Sigmoid colon (tissue), 7 donors: ENCODE results near the gene MARS1. TPM values are rescaled to one million over a fixed set of nuclear protein-coding genes. Genes with fewer than 3 reads are reported as not detected.

Experiments used
- DNase-seq: peaks from one replicate; pipeline ENCODE4 v3.0.0-alpha.2; 2019
- H3K27ac ChIP-seq, 4 donors: fragments of 200-600 bp; sonication (generic); one replicate each; pipeline ENCODE4 v1.5.1; 2016 to 2019; ENCODE audit warnings: mild to moderate bottlenecking in 1 of 4
- H3K27me3 ChIP-seq, 3 donors: fragments of 200-600 bp; sonication (generic); one replicate each; pipeline ENCODE4 v1.5.1; 2019; ENCODE audit warnings: mild to moderate bottlenecking in 1 of 3
- H3K36me3 ChIP-seq, 4 donors: fragments of 200-600 bp; sonication (generic); one replicate each; pipeline ENCODE4 v1.5.1; 2016 to 2019
- H3K4me1 ChIP-seq, 4 donors: fragments of 200-600 bp; sonication (generic); one replicate each; pipeline ENCODE4 v1.5.1; 2017 to 2019
- H3K4me3 ChIP-seq, 4 donors: fragments of 200-600 bp; sonication (generic); one replicate each; pipeline ENCODE4 v1.5.1; 2017 to 2019; ENCODE audit warnings: mild to moderate bottlenecking in 2 of 4, moderate library complexity in 1 of 4
- H3K9me3 ChIP-seq, 4 donors: fragments of 200-600 bp in 3 of 4; sonication (generic) in 3 of 4; one replicate each; pipeline versions ENCODE4 v1.5.1 to v1.6.1; 2013 to 2019
- EP300 ChIP-seq, 4 donors: sonication (generic); formaldehyde crosslinking; IDR thresholded peaks; one replicate each; pipeline ENCODE4 v1.6.1; 2017; ENCODE audit warnings: antibody characterized with exemption in 4 of 4
- POLR2A ChIP-seq, 2 donors: fragments of 450-650 bp; IDR thresholded peaks; one replicate each; pipeline ENCODE4 v1.6.1; 2016; ENCODE audit warnings: antibody characterized with exemption in 2 of 2, mild to moderate bottlenecking in 2 of 2, moderate library complexity in 2 of 2
- POLR2AphosphoS5 ChIP-seq, 4 donors: sonication (generic); formaldehyde crosslinking; IDR thresholded peaks; one replicate each; pipeline ENCODE4 v1.6.1; 2017; ENCODE audit warnings: antibody characterized with exemption in 4 of 4
- WGBS, 2 donors: extraction: QIAGEN DNeasy Blood & Tissue Kit; methylation state at CpG; one replicate each; pipeline ENCODE4 v1.1.7; 2013; 5-methylcytosine and 5-hydroxymethylcytosine counted together
- intact Hi-C: fragments of 100-400 bp; cut with DNase I; formaldehyde crosslinking; loops from one replicate; pipeline ENCODE4 v1.15.1; 2023
- polyA plus RNA-seq, 3 donors: library from polyadenylated mRNA; stranded (reverse); fragments of 200-250 nt; gene quantifications; one replicate each; pipeline ENCODE4 v1.2.3, GENCODE V29; 2013
- total RNA-seq, 4 donors: library from RNA; depleted of rRNA; stranded (reverse); fragments of >200 nt; gene quantifications; one replicate each; pipeline ENCODE4 v1.1.0, GENCODE V29; 2016
- TF ChIP-seq, protein P1 (sequence below), 4 experiments: fragments of 450-650 bp in 3 of 4; fragments of 200-600 bp in 1 of 4; IDR thresholded peaks; one replicate each; pipeline ENCODE4 v1.5.1; 2016 to 2019; ENCODE audit warnings: antibody characterized with exemption in 4 of 4, mild to moderate bottlenecking in 3 of 4, moderate library complexity in 2 of 4
- donor health status: healthy with polysubstance abuse.
- donor health status: Bipolar disorder and iron deficiency.
- donor health status: healthy.

Gene MARS1
- total and polyA plus RNA-seq, 7 donors = 22.9 to 86.2 (median 51.5) TPM

DNA sequence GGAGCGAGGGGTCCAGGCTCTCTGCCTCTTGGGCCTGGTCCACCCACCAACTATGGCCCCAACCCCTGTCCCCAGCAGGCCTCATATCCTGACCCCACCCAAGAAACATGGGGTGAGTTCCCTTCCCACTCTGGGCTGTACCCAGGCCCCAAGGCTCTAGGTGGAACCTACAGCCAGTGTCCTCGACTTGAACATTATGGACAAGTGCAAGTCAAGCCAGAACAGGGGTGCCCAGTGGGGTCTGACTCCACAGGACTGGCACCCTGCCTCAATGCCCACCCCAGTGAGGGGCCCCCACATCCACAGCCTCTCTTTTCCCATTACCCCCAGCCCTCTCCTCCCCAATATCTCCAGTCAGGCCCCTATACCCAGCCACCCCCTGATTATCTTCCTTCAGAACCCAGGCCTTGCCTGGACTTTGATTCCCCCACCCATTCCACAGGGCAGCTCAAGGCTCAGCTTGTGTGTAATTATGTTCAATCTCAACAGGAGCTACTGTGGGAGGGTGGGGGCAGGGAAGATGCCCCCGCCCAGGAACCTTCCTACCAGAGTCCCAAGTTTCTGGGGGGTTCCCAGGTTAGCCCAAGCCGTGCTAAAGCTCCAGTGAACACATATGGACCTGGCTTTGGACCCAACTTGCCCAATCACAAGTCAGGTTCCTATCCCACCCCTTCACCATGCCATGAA, 16.8 kb upstream of the MARS1 start:
- H3K27ac ChIP-seq = no peak overlapping the region
- DNase-seq = no peak
- TF ChIP-seq POLR2A (IDR thresholded peaks at IDR 0.05) (no peak), POLR2AphosphoS5 (IDR thresholded peaks at IDR 0.05) (no peak), EP300 (IDR thresholded peaks at IDR 0.05) (no peak)
- TF ChIP-seq, protein P1, sequence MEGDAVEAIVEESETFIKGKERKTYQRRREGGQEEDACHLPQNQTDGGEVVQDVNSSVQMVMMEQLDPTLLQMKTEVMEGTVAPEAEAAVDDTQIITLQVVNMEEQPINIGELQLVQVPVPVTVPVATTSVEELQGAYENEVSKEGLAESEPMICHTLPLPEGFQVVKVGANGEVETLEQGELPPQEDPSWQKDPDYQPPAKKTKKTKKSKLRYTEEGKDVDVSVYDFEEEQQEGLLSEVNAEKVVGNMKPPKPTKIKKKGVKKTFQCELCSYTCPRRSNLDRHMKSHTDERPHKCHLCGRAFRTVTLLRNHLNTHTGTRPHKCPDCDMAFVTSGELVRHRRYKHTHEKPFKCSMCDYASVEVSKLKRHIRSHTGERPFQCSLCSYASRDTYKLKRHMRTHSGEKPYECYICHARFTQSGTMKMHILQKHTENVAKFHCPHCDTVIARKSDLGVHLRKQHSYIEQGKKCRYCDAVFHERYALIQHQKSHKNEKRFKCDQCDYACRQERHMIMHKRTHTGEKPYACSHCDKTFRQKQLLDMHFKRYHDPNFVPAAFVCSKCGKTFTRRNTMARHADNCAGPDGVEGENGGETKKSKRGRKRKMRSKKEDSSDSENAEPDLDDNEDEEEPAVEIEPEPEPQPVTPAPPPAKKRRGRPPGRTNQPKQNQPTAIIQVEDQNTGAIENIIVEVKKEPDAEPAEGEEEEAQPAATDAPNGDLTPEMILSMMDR (IDR thresholded peaks at IDR 0.05) = no peak
- H3K4me1 ChIP-seq = peaks cover 0 to 15% (median 13%) of the 10 kb centered on the region in 4 donors
- H3K36me3 ChIP-seq = no peaks in the 10 kb centered on the region
- 56 to 80% methylated on average over 4 of the region's 4 CpGs for WGBS, 2 donors
- intact Hi-C loops = no loop called here
- H3K9me3 ChIP-seq = no peaks in the 10 kb centered on the region
- H3K27me3 ChIP-seq = peaks cover 12 to 67% (median 23%) of the 10 kb centered on the region in 3 donors
- H3K4me3 ChIP-seq = no peak overlapping the region

DNA sequence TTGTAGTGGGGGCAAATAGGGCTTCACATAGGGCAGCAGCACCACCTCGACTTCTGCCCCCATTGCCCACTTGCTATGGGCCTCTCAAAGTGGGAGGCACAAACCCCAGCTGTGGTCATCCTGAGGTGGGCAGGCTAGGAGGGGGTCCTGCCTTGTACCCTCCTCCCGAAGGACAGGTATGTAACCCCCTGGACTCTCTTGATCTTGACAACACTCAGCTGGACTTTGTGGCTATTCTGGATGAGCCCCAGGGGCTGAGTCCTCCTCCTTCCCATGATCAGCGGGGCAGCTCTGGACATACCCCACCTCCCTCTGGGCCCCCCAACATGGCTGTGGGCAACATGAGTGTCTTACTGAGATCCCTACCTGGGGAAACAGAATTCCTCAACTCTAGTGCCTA, 16.2 kb upstream of the MARS1 start:
- H3K4me3 ChIP-seq = no peak overlapping the region
- DNase-seq = no peak
- intact Hi-C loops = no loop called here
- peaks cover 18 to 72% (median 29%) of the 10 kb centered on the region in 3 donors for H3K27me3 ChIP-seq
- H3K27ac ChIP-seq = no peak overlapping the region
- TF ChIP-seq EP300 (IDR thresholded peaks at IDR 0.05) = no peak
- TF ChIP-seq POLR2AphosphoS5 (IDR thresholded peaks at IDR 0.05) = no peak
- H3K9me3 ChIP-seq = no peaks in the 10 kb centered on the region
- H3K36me3 ChIP-seq = no peaks in the 10 kb centered on the region
- 90 to 96% methylated on average over 3 of the region's 3 CpGs for WGBS, 2 donors
- H3K4me1 ChIP-seq = peaks cover 0 to 20% (median 17%) of the 10 kb centered on the region in 4 donors

DNA sequence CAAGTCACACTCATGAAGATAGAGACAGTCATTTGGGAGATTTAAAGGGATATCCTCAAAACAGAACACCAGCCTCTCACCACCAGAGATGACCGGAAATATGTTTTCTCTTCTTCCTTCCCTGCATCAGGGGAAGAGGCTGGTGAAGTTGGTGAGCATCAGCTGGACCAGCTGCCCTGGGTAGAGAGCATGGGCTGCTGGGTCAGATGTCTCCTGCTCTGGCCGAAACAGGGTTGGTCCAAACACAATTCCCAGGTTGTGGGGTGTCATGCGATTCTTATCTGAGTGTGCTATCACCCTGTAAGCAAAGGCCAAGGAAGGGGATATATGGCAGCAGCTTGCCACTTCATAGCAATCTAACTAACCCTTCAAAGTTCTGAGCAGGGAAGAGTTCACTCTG, 15.5 kb upstream of the MARS1 start:
- Histone ChIP-seq H3K9me3 (no peaks in the 10 kb centered on the region), H3K27ac (no peak overlapping the region), H3K36me3 (no peaks in the 10 kb centered on the region), H3K4me3 (no peak overlapping the region), H3K4me1 (peaks cover 0 to 20% (median 17%) of the 10 kb centered on the region in 4 donors), H3K27me3 (peaks cover 25 to 79% (median 35%) of the 10 kb centered on the region in 3 donors)
- no peak for DNase-seq
- TF ChIP-seq POLR2AphosphoS5 (IDR thresholded peaks at IDR 0.05) (no peak), POLR2A (IDR thresholded peaks at IDR 0.05) (no peak), EP300 (IDR thresholded peaks at IDR 0.05) (no peak)
- TF ChIP-seq, protein P1 (IDR thresholded peaks at IDR 0.05) = no peak
- intact Hi-C loops = no loop called here
- 92 to 95% methylated on average over 3 of the region's 3 CpGs for WGBS, 2 donors

DNA sequence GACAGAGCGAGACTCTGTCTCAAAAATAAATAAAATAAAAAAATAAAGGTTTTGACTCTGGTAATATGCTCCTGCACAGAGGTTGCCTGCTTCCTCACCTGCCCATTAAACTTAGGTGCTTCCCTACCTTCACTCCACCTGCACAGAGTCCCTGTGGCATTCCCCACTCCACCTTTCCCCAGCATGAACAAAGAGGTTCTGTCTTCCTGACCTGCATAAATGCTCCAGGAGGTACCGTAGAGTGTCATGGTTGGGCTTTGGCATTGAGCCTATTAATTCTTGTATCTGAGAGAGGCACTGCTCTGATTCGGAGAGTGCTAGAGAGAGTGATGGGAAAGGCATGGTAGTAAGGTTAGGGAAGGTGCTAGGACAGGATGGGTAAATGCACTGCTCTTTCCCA, 14.5 kb upstream of the MARS1 start:
- no peak for DNase-seq
- Histone ChIP-seq H3K4me3 (no peak overlapping the region), H3K4me1 (peaks cover 0 to 20% (median 17%) of the 10 kb centered on the region in 4 donors), H3K27me3 (peaks cover 27 to 84% (median 44%) of the 10 kb centered on the region in 3 donors), H3K27ac (no peak overlapping the region), H3K9me3 (no peaks in the 10 kb centered on the region), H3K36me3 (no peaks in the 10 kb centered on the region)
- WGBS, 2 donors = 44 to 72% methylated on average over 3 of the region's 3 CpGs
- intact Hi-C loops = no loop called here
- TF ChIP-seq, protein P1 (IDR thresholded peaks at IDR 0.05) = no peak
- TF ChIP-seq POLR2AphosphoS5 (IDR thresholded peaks at IDR 0.05) = no peak
- TF ChIP-seq POLR2A (IDR thresholded peaks at IDR 0.05) = no peak

DNA sequence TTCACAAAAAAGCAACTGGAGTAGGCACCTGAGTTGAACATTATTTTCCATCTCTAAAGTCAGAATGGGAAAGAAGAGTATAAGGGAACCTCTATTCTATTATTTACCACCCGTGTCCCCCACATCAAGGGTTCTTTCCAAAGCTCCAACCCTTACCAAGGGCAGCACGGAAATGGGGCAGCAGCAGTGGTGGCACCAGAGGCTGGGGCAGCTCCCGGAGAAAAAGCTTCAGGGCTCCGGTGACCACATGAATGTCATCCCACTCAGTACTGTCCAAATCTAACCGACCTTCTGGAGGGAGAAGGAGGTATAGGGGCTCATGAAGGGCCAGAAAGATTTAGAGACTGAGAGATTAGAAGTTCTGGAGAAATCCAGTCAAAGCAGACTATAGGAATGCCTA, 14.0 kb upstream of the MARS1 start:
- no peak overlapping the region for H3K27ac ChIP-seq
- no peak for DNase-seq
- peaks cover 0 to 20% (median 17%) of the 10 kb centered on the region in 4 donors for H3K4me1 ChIP-seq
- 86 to 91% methylated on average over 5 of the region's 5 CpGs for WGBS, 2 donors
- no peaks in the 10 kb centered on the region for H3K9me3 ChIP-seq
- H3K4me3 ChIP-seq = no peak overlapping the region
- intact Hi-C loops = no loop called here
- peaks cover 27 to 84% (median 44%) of the 10 kb centered on the region in 3 donors for H3K27me3 ChIP-seq
- no peaks in the 10 kb centered on the region for H3K36me3 ChIP-seq
- TF ChIP-seq EP300 (IDR thresholded peaks at IDR 0.05) (no peak), POLR2AphosphoS5 (IDR thresholded peaks at IDR 0.05) (no peak), POLR2A (IDR thresholded peaks at IDR 0.05) (no peak)
- TF ChIP-seq, protein P1 (IDR thresholded peaks at IDR 0.05) = no peak
